Measurements from ENCODE around the gene HIPK2.

Gene HIPK2

GRCh38 chr7:139592801-139593461 lies 184.9 kb downstream of the HIPK2 start:
- no peak for DNase-seq (ENCODE audit: low spot score)
- TF ChIP-seq CTCF (conservative IDR thresholded peaks at IDR 0.05; ENCODE audit: low read depth), result no peak
- ChIA-PET POLR2A (ENCODE audit: low non-redundant PET) (no interaction called here), CTCF (no interaction called here)
- H3K27ac ChIP-seq, result no peak overlapping the region

GRCh38 chr7:139591550-139592195 lies 186.1 kb downstream of the HIPK2 start:
- no peak for DNase-seq (ENCODE audit: low spot score)
- TF ChIP-seq CTCF (conservative IDR thresholded peaks at IDR 0.05; ENCODE audit: low read depth), result no peak
- H3K27ac ChIP-seq, result no peak overlapping the region
- ChIA-PET POLR2A (ENCODE audit: low non-redundant PET) (no interaction called here), CTCF (no interaction called here)

- ChIA-PET CTCF (interaction anchor here (0.6 kb wide), 1 partner anchor 410 kb away, joined by 3 read pairs; no protein-coding TSS in a partner anchor), POLR2A (ENCODE audit: low non-redundant PET) (no interaction called here)
- no peak overlapping the region for H3K27ac ChIP-seq
- TF ChIP-seq CTCF (conservative IDR thresholded peaks at IDR 0.05; ENCODE audit: low read depth), result no peak
- no peak for DNase-seq (ENCODE audit: low spot score)
These were observed 188.3 kb downstream of the HIPK2 start for GRCh38 chr7:139589474-139589873.

GRCh38 chr7:139588632-139589031 lies 189.2 kb downstream of the HIPK2 start:
- ChIA-PET CTCF (interaction anchor here (0.5 to 1.2 kb wide), 4 partner anchors 13 to 299 kb away, joined by 3 to 8 read pairs (median 4); no protein-coding TSS in a partner anchor), POLR2A (ENCODE audit: low non-redundant PET) (no interaction called here)
- no peak overlapping the region for H3K27ac ChIP-seq
- no peak for TF ChIP-seq CTCF (conservative IDR thresholded peaks at IDR 0.05; ENCODE audit: low read depth)
- DNase-seq (ENCODE audit: low spot score), result no peak

GRCh38 chr7:139587535-139587934 lies 190.3 kb downstream of the HIPK2 start:
- ChIA-PET CTCF (interaction anchor here (0.9 kb wide), 1 partner anchor 14 kb away, joined by 3 read pairs; no protein-coding TSS in a partner anchor), POLR2A (ENCODE audit: low non-redundant PET) (interaction anchor here (0.6 kb wide), 1 partner anchor 14 kb away, joined by 5 read pairs; no protein-coding TSS in a partner anchor)
- no peak for DNase-seq (ENCODE audit: low spot score)
- H3K27ac ChIP-seq, result no peak overlapping the region
- no peak for TF ChIP-seq CTCF (conservative IDR thresholded peaks at IDR 0.05; ENCODE audit: low read depth)

- ChIA-PET POLR2A (ENCODE audit: low non-redundant PET) (no interaction called here), CTCF (no interaction called here)
- TF ChIP-seq CTCF (conservative IDR thresholded peaks at IDR 0.05; ENCODE audit: low read depth), result no peak
- DNase-seq (ENCODE audit: low spot score), result no peak
- H3K27ac ChIP-seq, result no peak overlapping the region
These were observed 191.5 kb downstream of the HIPK2 start for GRCh38 chr7:139586286-139586685.
